Globus pallidus (tissue), 1 donor: ENCODE data around the gene FADS1.

ENCODE experiments used
- DNase-seq: peaks from one replicate; pipeline ENCODE4 v3.0.0-alpha.2; 2015; ENCODE audit warnings: low spot score

FADS1 gene

DNA sequence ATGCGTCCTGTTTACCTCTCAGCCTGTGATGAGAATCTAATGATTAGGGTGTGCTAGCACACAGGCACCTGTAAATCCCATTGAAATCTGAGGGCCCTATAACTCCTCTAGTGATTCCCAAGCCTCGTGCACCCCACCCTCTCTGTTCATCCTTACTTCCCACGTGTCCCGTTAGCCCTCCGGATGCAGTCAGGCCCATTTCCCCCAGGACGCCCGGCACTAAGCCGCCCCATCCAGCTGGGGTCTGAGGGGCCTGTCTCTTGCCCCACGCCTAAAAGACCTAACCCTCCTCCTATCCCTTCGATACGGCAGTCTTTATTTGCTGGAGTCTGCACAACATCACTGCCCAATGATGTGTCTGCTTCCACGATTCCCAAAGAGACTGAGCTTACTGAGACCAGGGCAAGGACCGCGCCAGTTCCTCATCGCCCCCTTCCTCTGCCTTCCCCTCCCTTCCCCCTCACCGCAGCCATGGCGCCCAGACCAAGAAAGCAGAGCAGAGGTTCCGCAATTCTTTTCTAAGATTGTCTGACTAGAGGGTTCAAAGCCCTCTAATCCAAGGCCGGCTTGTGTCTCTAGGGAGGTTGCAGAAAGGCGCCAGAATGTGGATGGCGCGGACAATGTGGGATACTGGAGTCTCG lies 10.2 kb upstream of the FADS1 start:
- DNase-seq: no peak

DNA sequence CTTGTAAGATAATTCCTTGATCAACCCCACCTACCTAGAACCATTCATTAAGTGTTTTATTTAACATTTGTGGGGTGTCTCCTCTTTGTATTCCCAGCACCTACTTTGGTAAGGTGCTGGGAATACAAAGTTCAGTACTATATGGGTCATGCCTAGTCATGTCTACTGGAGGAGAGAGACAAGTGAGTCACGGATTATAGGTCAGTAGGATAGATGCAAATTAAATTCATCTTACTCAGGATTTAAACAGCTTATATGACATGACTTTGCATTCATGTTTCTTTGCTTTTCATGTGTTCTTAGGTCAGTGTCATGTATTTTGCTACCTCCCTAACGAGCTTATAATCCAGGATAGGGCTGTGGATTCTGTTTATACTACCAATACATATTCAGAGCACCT lies 3.4 kb upstream of the FADS1 start:
- DNase-seq: no peak

DNA sequence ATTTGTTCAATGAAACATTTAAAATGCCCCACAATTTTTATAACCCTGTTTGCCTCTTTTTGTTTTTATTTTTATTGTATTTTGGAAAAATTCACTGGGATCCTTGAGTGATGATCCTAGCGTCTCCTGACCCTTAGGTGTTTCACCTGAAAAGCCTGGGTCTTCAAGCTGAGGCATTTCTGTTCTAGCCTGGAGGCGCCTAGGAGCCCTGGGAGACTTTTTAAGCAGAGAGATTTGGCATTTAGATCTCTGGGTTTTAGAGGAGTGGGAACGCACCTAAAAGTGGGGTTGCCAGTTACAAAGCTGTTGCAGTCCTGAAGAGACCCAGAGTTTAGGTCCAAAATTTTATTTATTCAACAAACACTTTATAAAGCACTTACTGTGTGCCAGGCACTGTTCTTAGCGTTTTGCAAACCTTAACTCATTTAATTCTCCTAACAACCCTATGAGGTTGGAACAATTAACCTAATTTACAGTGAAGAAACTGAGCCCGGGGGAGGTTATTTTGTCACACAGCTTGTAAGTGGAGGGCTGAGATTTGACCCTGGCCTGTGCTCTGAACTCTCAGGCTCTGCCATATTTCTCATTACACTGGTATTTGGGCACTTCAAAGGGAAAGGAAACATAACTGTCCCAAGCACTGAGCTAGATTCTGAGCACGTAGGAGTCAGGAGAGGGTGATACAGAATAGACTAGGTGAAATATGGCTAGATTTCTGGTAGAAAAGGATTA lies 834 bp upstream of the FADS1 start:
- no peak for DNase-seq

DNA sequence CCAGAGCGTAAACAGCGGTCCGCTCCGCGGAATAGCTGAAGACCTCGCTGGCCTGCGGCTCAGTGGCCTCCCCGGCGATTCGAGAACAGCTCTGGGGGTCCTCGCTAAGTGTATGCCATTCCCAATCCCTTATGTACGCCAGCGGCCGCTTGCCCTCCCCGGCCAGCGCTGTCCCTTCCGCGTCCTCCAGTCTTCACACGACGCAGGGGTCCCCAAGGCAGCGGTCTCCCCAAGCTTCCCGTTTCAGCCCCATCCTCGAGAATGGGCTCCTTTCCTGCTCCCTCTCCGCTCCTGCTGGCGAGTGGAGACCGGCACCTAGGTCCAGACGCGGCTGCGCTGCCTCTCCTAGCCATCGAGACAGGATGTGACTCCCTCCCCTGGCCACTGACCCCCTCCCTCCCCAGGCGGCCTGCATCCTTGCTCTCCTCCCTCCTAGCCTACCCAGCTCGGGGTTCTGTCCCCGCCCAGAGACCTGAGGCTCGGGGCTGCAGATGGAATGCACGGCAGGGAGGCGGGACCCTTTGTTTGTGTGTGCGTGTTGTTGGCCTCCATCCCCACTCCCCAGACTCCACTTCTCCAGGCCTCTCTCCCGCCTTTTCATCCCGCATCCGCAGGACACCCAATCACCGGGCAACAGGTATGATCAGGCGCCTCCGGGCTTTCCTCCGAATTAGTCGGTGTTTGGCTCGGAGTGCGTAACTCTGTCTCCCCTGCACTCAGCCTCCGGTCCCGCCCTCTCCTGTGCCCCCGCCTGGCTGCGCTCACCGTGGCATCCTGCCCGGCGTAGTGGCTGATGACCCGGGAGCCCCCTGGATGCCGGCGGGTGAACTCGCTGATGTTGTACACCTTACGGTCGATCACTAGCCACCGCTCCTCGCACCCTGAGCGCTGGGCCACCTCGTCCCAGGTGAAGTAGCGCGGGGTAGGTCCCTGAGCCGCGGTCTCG lies 740 bp downstream of the FADS1 start:
- peak; percentile 62 for DNase-seq

DNA sequence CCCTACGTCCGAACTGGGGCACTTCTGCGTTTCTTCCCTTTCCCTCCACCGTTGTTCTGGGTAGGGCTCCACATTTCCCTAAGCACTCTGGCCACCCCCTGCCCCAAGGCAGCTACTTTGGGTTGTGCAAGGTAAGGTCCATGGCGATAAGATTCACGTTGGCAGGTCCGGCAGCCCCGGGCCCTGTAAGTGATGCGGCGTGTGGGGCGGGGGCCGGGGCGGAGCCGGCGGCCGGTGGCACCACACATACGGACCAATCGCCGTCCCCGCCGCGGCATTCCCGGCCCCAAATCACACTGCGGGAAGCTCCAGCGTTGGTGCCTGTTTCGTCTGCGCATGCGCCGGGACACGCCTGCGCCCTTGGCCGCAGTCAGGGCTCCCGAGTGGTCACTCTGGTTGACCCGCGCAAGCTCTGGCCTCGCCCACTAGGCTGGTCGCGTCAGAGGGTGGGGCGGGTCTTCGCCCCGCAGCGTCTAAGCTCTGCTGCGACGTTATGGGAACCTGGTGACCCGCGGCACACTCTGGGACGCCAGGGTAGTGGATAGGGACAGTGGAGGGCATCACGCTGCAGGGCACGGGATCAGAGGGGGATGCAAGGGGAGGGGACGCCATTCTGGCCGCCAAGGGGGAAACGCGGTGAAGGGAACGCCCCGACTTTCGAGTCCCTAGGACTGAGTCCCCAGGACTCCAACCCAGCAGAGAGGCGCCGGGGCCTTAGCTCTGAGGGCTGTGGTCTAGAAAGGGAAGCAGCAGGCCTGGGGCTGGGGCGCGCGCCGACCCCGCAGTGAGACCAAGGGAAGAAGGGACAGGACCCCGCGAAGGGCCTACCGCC lies 1.6 kb downstream of the FADS1 start:
- DNase-seq: peak; percentile 98

DNA sequence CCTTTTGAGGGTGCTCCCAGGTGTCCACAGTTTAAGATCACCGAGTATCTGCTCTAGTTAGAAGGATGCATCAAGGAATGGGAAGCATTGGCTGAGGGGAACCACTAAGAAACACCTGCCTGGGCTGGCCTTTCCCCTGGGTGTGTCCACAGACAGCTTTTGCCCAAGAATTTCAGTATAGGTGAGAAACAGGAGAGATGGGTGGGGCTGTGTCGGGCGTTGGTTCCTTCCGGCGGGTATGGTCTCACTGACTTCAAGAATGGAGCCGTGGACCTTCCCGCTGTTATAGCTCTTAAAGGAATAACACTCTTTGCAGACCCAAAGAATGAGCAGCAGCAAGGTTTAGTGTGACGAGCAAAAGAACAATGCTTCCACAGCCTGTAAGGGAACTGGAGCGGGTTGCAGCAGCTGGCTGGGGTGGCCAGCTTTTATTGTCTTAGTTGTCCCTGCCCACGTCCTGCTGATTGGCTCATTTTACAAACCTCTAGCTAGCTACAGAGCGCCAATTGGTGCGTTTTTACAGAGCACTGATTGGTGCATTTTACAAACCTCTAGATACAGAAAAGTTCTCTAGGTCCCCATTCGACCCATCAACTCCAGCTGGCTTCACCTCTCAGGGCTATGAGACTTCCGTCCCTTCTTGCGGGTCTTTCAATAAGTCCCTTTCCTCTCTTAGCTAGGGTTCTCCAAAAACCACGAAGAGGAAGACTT lies 2.4 kb downstream of the FADS1 start:
- DNase-seq: peak; percentile 72

DNA sequence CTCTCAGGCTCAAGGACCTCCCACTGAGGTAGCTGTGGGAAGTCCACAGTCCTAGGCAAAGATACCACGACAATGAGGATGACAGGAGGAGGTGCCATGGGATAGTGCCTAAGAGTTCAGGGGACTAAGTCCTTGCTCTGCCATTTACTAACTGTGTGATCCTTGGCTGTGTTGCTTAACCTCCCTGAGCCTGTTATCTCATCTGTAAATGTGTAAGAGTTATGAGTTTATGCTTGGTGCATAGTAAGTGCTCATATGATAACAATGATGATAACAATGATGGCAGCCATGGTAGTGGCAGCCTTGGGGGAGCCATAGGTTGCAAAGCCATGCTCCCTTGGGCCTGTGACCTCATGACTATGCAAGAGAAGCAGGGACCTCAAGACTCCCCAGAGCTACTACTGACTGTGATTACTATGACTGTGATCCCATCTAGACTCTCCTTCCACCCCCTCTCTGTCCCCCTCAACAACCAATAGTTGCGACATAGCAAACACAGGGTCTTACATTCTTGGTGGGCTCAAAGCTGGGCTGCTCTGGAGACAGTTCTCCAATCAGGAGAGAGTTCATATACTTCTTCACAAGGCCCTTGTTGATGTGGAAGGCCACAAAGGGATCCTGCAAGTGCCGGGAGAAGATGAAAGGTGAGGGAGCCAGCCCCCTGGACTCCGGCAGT lies 3.9 kb downstream of the FADS1 start:
- DNase-seq: no peak

DNA sequence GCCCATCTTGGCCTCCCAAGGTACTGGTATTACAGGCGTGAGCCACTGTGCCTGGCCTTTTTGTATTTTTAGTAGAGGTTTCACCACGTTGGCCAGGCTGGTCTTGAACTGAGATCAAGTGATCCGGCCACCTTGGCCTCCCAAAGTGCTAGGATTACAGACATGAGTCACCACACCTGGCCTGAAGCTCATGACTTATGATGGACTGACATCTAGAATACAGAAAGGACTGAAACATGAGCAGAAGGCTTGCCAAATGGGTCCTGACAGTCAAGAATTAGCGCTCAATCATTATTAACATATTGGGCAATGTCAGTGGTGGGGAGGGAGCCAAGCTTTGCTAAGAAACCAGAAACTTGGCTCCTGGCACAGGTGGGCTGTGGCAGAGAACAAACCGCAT lies 5.0 kb downstream of the FADS1 start:
- no peak for DNase-seq

DNA sequence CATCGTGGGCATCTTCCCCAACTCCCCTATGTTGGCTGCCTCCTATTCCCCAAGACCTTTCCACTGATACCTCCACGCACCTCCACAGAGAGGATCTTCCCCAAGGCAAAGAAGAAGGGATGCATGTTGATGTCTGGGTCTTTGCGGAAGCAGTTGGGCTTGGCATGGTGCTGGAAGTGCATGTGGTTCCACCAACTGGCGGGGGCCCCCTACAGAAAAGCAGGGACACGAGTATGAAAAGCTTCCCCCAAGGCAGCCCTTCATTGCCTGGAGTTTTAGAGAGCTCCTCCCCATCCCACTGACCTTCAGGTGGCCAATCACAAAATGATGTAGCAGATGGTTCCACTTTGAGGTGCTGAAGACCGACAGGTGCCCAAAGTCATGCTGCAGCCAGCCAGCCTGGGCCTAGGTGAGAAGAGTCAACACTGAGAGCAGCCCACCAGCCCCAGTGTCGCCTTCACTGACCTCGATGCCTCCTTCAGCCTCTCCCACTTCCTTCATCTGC lies 6.1 kb downstream of the FADS1 start:
- DNase-seq: no peak

DNA sequence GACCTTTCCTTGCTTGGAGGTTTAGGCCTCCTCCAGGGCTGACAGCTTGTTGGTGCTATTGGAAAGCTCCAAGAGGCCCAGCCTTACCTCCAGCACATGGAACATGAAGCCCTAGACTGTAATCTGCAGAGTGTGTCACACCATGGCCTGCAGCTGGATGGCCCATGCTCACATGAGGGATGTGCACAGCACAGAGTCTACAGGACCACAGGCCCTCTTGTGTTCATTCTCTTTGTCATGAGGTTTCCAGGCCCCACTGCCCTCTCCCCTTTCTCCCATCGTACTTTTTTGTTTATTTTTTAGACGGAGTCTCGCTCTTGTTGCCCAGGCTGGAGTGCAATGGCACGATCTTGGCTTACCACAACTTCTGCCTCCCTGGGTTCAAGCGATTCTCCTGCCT lies 10.0 kb downstream of the FADS1 start:
- no peak for DNase-seq

DNA sequence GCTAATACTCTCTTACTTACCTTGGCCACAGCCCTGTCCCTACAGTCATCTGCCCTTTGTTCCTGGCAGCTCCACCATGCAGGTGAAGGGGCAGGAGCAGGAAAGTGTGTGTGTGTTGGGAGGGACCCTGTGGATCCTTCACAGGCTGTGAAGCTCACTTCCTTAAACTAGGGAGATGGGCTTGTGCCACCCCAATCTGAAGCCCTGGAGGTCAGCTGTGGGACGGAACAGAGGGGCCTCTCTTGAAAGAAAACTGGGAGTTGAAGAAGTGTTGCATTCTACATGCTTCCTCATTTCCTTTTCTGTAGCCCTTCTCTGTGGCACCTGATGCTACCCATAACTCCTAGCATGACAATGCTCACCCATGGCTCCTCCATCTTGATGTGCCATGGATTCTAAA lies 11.7 kb downstream of the FADS1 start:
- no peak for DNase-seq

DNA sequence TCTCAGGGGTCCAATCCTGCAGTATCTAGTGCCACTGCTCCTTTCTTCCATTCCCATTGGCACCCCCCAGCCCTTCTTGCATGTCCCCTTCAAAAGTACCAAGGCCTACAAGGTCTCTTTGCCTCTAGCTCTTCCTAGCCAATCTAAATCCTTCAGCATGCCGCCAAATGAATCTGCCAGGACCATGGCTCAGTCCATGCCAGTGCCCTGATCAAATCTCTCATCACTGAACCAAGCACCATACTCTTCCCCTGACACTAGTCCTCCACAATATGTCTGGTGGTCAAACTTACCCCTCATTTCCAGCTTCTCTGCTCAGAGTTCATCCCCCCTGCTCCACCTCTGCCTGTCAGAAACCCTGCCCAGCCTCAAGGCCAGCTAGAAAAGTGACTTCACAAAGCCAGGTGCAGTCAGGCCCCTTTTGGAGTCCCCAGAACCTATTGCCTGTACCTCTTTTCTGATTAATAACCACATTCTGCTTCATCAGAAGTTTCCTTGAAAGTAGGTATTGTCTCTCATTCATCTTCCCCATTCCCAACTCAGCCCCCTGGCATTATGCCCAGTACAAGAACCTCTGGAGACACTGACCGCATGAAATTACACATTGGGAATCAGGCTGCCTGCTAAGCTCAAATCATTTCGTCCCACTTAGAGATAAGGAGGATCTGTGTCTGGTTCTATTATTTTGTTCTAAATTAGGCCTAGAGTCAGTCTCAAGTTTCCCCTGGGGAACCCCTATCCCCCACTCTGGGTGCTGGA lies 12.7 kb downstream of the FADS1 start:
- DNase-seq: no peak

DNA sequence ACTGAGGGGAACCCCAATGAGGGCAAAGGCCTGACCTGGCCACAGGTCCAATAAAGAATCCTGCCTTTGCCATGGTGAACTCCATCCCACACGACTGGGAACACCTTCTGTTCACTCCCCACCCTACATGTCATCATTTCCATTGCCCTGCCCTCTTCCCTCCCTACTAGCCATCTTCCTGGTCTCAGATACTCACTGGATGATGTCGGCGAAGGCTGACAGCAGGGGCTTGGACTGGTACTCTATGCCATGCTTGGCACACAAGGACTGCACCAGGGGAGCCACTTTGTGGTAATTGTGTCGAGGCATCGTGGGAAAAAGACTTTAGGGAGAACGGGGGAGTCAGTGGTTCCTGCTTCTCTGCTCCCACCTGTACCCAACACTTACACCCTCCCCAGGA lies 14.2 kb downstream of the FADS1 start:
- no peak for DNase-seq

DNA sequence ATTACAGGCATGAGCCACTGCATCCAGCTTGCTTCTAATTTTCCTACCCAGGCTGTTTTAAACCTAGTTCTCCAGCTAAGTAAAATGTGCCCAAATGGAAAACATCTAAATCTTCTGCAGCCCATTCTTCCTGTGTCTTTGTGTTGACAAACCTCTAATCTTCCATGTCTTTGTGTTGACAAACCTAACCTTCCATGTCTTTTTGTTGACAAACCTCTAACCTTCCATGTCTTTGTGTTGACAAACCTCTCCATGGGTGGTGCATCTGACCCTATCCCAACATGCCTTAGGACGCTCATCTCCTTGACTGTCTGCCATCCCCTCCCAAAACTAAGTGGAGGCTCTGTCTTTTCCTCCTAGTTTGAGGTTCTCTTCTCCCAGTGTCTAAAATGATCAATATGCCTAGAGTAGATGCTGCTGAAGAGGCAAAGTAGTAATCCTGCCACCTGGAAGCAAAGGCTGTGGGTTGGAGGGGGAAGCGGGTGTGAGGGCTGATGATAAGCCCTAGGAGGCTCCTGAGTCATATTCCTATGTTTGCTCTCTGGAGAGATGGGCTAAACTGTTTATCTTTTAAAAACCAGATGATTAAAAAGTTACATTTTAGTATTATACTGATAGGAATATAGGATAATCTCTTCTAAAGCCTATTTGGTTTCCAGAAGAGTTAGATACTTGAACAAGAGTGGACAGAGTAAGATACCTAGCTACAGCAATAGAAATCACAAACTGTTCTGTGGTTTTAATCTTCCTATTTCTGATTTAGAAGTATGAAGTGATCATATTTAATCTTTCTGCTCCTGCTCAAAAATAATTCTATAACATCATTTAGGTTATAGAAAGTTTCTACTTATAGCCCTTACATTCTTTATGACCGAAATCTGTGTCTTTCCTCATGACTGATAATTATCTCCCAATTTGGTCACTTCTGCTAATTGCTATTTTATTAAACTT lies 16.2 kb downstream of the FADS1 start:
- no peak for DNase-seq

DNA sequence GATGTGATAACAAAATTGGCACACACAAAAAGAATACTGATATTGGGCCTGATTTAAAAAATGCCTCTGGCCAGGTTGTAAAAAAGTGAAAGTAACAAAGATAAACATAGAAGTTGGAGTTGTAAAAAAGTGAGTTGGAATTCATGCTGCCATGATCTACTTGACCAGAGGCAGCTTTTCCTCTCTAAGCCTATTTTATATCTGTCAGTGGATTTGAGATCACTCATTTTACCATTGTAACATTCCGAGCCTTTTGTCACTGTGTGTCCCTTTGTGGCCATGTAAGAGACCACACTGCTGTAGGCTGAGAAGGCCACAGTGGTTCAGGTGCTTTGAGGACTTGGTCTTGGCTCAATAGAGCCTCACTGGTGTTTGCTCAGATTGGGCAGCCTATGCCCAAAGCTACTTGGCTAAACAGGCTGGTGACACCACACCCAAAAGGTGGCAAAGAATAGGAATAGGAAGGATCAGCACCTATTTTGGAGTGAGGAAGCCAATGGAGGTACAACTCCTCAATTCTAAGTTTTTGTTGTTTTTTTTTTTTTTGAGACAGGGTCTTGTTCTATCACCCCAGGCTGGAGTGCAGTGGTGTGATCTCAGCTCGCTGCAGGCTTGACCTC lies 17.0 kb downstream of the FADS1 start:
- no peak for DNase-seq

DNA sequence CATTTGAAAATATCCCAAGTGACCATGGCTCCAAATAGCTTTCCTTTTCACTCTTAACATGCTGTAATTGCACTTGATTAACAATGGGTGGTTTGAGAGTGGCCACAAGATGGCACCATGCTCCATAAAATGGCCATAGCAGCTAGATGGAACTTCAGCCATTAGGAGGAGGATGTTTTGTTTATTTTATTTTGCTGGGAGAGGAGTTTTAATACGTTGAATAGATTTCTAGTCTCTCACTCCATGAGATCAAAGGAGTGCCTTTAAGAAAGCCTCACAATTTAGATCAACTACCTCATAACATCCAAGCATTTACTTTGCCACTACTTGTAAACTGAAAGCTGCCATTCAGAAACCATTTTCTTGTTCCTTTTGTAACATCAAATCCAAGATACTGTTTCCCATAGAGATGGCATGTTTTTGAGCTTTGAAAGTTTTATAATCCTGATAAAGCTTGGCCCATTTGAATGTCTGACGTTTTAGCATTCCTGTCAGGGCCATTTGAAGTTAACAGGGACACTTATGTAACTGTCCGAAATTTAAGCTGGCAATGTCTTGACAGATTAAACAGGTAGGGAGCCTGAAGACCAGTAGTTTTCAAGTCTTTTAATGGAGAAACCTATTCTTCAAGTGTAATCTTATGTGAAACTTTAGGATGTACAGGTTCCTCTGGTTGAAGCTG lies 19.4 kb downstream of the FADS1 start:
- DNase-seq: peak; percentile 91

DNA sequence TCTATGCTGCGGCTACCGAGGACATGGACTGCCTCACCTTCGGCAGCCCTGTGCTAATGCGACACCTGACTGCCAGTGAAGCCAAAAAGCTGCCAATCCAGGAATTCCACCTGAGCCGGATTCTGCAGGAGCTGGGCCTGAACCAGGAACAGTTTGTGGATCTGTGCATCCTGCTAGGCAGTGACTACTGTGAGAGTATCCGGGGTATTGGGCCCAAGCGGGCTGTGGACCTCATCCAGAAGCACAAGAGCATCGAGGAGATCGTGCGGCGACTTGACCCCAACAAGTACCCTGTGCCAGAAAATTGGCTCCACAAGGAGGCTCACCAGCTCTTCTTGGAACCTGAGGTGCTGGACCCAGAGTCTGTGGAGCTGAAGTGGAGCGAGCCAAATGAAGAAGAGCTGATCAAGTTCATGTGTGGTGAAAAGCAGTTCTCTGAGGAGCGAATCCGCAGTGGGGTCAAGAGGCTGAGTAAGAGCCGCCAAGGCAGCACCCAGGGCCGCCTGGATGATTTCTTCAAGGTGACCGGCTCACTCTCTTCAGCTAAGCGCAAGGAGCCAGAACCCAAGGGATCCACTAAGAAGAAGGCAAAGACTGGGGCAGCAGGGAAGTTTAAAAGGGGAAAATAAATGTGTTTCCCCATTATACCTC lies 20.8 kb downstream of the FADS1 start:
- DNase-seq: no peak
